Breast epithelium (tissue), 3 donors: ENCODE data around the gene FYB2.

Experiments
- CTCF ChIP-seq, 3 donors: fragments of 450-650 bp; IDR thresholded peaks; one replicate each; pipeline ENCODE4 v1.5.1; 2016 to 2017; ENCODE audit warnings: antibody characterized with exemption in 3 of 3, mild to moderate bottlenecking in 3 of 3, moderate library complexity in 3 of 3
- POLR2A ChIP-seq: fragments of 450-650 bp; IDR thresholded peaks from one replicate; pipeline ENCODE4 v1.6.1; 2016; ENCODE audit warnings: antibody characterized with exemption, mild to moderate bottlenecking, moderate library complexity
- POLR2AphosphoS5 ChIP-seq, 3 donors: sonication (generic); formaldehyde crosslinking; IDR thresholded peaks; one replicate each; pipeline ENCODE4 v1.6.1; 2017; ENCODE audit warnings: antibody characterized with exemption in 3 of 3

DNA sequence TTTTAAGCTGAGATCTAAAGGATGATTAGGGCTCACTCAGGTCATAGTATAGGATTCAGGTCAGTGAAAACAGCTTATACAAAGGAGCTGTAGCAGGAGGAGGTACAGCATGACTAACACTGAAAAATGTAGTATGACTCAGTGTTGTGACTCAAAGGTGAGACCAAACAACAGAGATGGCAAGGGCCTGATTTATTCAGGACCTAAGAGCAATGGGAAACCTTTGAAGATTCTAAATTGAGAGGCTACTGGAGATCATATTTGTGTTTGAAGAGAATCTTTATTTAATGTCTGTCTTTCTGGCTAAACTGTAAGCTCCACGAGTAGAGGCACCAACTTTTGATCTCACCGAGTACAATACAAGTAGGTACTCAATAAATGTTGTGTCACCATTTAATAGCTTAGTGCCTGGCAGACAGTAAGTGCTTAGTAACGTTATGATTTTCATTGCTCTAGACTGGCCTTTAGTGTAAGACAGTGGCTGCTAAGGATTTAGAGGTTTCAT is 130.6 kb downstream of the FYB2 start:
- no peak for TF ChIP-seq CTCF (IDR thresholded peaks at IDR 0.05)
- TF ChIP-seq POLR2AphosphoS5 (IDR thresholded peaks at IDR 0.05), result no peak
- no peak for TF ChIP-seq POLR2A
